Loucy (cell line): ENCODE measurements around the gene IL12B.

Experiments used
- EZH2phosphoT487 ChIP-seq: fragments of 200-600 bp; IDR thresholded peaks from 2 replicates; pipeline ENCODE4 v1.6.1; 2018; ENCODE audit warnings: antibody characterized with exemption, mild to moderate bottlenecking, moderate library complexity, borderline replicate concordance
- TF ChIP-seq, protein P1 (sequence below): fragments of 200-600 bp; sonication (generic); conservative IDR thresholded peaks from 2 replicates; pipeline ENCODE4 v1.5.1; 2014; ENCODE audit warnings: mild to moderate bottlenecking, antibody characterized with exemption, low read length

DNA sequence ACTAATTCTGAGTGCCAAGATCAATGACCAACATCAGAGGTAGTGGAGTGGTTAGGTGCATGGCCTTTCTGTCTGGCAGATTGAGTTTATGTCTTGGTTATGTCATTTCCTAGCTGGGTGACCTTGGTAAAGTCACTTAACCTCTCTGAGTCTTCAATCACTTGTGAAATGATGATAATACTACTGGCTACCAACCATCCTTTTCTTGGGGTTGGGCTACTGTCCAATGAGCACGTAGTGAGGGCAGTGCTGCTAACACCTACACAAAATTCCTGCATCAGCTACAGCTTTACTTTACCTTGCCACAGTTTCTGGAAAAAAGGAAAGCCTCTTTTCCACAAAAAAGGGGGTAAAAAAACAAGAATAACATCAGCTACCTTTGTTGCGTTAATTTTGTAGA, 12.4 kb downstream of the IL12B start:
- TF ChIP-seq, protein P1, sequence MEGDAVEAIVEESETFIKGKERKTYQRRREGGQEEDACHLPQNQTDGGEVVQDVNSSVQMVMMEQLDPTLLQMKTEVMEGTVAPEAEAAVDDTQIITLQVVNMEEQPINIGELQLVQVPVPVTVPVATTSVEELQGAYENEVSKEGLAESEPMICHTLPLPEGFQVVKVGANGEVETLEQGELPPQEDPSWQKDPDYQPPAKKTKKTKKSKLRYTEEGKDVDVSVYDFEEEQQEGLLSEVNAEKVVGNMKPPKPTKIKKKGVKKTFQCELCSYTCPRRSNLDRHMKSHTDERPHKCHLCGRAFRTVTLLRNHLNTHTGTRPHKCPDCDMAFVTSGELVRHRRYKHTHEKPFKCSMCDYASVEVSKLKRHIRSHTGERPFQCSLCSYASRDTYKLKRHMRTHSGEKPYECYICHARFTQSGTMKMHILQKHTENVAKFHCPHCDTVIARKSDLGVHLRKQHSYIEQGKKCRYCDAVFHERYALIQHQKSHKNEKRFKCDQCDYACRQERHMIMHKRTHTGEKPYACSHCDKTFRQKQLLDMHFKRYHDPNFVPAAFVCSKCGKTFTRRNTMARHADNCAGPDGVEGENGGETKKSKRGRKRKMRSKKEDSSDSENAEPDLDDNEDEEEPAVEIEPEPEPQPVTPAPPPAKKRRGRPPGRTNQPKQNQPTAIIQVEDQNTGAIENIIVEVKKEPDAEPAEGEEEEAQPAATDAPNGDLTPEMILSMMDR = no peak
- TF ChIP-seq EZH2phosphoT487 = no peak
